GM12874 (cell line): ENCODE data around the gene OTUD7B.

Experiments used
- CTCF ChIP-seq: IDR thresholded peaks from 2 replicates; pipeline ENCODE4 v1.5.1; 2011; ENCODE audit warnings: low read depth, mild to moderate bottlenecking, control low read depth, low read length, moderate library complexity; ENCODE audit not compliant: insufficient read depth

The OTUD7B gene

GRCh38 chr1:149932474-149932873, 78.1 kb downstream of the OTUD7B start:
- no peak for TF ChIP-seq CTCF

- no peak for TF ChIP-seq CTCF
Observed at GRCh38 chr1:149931212-149931790, 79.2 kb downstream of the OTUD7B start.

GRCh38 chr1:149929856-149930255, 80.7 kb downstream of the OTUD7B start:
- no peak for TF ChIP-seq CTCF

- no peak for TF ChIP-seq CTCF
Observed at GRCh38 chr1:149928401-149928724, 82.2 kb downstream of the OTUD7B start.

GRCh38 chr1:149927563-149928400, 82.7 kb downstream of the OTUD7B start, which contains the start of gene SF3B4:
Gene SF3B4 (minus strand): TSS chr1:149927803. CDS start chr1:149927759, 44 bp downstream.
- TF ChIP-seq CTCF: no peak

GRCh38 chr1:149927056-149927562, 83.4 kb downstream of the OTUD7B start:
- no peak for TF ChIP-seq CTCF

GRCh38 chr1:149926296-149926695, 84.2 kb downstream of the OTUD7B start:
- TF ChIP-seq CTCF: no peak
